HUES48 (cell line): ENCODE data around the gene MIF.
"Not testable (repeated sequence)": the region's sequence is repeated elsewhere in the genome, so short reads cannot be mapped to it uniquely, and the experiment has no call there.

Experiments used
- H3K27ac ChIP-seq: one replicate; pipeline ENCODE4 v1.7.0; 2013; ENCODE audit warnings: low read depth, low read length, inconsistent platforms
- H3K27me3 ChIP-seq: 2 replicates; pipeline ENCODE4 v1.6.1; 2013; ENCODE audit warnings: mild to moderate bottlenecking, low read length; ENCODE audit not compliant: control insufficient read depth, insufficient read depth
- H3K36me3 ChIP-seq: 2 replicates; pipeline ENCODE4 v1.6.1; 2013; ENCODE audit warnings: low read length; ENCODE audit not compliant: control insufficient read depth, insufficient read depth
- H3K4me1 ChIP-seq: 2 replicates; pipeline ENCODE4 v1.6.1; 2013; ENCODE audit warnings: mild to moderate bottlenecking, low read length; ENCODE audit not compliant: control insufficient read depth, insufficient read depth
- H3K4me3 ChIP-seq: 2 replicates; pipeline ENCODE4 v1.5.1; 2013; ENCODE audit warnings: mild to moderate bottlenecking, low read depth, low read length
- H3K9ac ChIP-seq: 2 replicates; pipeline ENCODE4 v1.6.1; 2013; ENCODE audit warnings: mild to moderate bottlenecking, low read depth, low read length, moderate library complexity
- H3K9me3 ChIP-seq: 2 replicates; pipeline ENCODE4 v1.6.1; 2013; ENCODE audit warnings: low read length; ENCODE audit not compliant: control insufficient read depth, insufficient read depth

Gene MIF

GRCh38 chr22:23857606-23858483 is 36.3 kb upstream of the MIF start, which contains the start of gene SLC2A11:
TSS of gene SLC2A11 (plus strand) at chr22:23857875. CDS start at chr22:23858000, 125 bp downstream.
- Histone ChIP-seq H3K4me1 (peaks cover 11% of the 10 kb centered on the region), H3K9ac (peak within 1 kb of the TSS; percentile 57), H3K4me3 (peak within 1 kb of the TSS; percentile 79), H3K9me3 (no peaks in the 10 kb centered on the region), H3K36me3 (peaks cover 1% of the 10 kb centered on the region; the same call in 1 of the 2 replicates), H3K27ac (peak within 1 kb of the TSS; percentile 88), H3K27me3 (no peaks in the 10 kb centered on the region)

- H3K4me3 ChIP-seq = peak overlapping the region; percentile 79
- H3K36me3 ChIP-seq = peaks cover 6% of the 10 kb centered on the region
- H3K9ac ChIP-seq = no peak overlapping the region
Measured at GRCh38 chr22:23858484-23858815, 35.7 kb upstream of the MIF start.

GRCh38 chr22:23859201-23859600 is 35.0 kb upstream of the MIF start:
- no peak overlapping the region for H3K4me3 ChIP-seq
- H3K27me3 ChIP-seq = no peaks in the 10 kb centered on the region

More at GRCh38 chr22:23858484-23858815, 35.7 kb upstream of the MIF start:
- Histone ChIP-seq H3K9me3 (no peaks in the 10 kb centered on the region), H3K27me3 (no peaks in the 10 kb centered on the region), H3K27ac (peak overlapping the region; percentile 88), H3K4me1 (peaks cover 11% of the 10 kb centered on the region)

GRCh38 chr22:23860187-23860586 is 34.0 kb upstream of the MIF start:
- not testable (repeated sequence) for H3K27me3 ChIP-seq, H3K27ac ChIP-seq, H3K36me3 ChIP-seq, H3K4me3 ChIP-seq, H3K9ac ChIP-seq, H3K9me3 ChIP-seq
- H3K4me1 ChIP-seq = peaks cover 11% of the 10 kb centered on the region

More at GRCh38 chr22:23859201-23859600, 35.0 kb upstream of the MIF start:
- Histone ChIP-seq H3K9ac (no peak overlapping the region), H3K36me3 (peaks cover 6% of the 10 kb centered on the region), H3K4me1 (peaks cover 11% of the 10 kb centered on the region), H3K9me3 (no peaks in the 10 kb centered on the region), H3K27ac (no peak overlapping the region)

- Histone ChIP-seq H3K27ac (no peak overlapping the region), H3K9ac (no peak overlapping the region), H3K27me3 (no peaks in the 10 kb centered on the region), H3K4me3 (no peak overlapping the region), H3K9me3 (no peaks in the 10 kb centered on the region), H3K36me3 (peaks cover 9% of the 10 kb centered on the region), H3K4me1 (peaks cover 5% of the 10 kb centered on the region)
Measured at GRCh38 chr22:23862103-23862502, 32.1 kb upstream of the MIF start.

GRCh38 chr22:23864499-23865154 is 29.6 kb upstream of the MIF start:
- H3K4me1 ChIP-seq, H3K4me3 ChIP-seq, H3K27ac ChIP-seq, H3K27me3 ChIP-seq, H3K9ac ChIP-seq, H3K9me3 ChIP-seq: not testable (repeated sequence)
- H3K36me3 ChIP-seq = peaks cover 30% of the 10 kb centered on the region

- Histone ChIP-seq H3K36me3 (peaks cover 31% of the 10 kb centered on the region), H3K4me3 (no peak overlapping the region), H3K4me1 (no peaks in the 10 kb centered on the region), H3K9ac (no peak overlapping the region), H3K27ac (no peak overlapping the region), H3K27me3 (no peaks in the 10 kb centered on the region), H3K9me3 (no peaks in the 10 kb centered on the region)
Measured at GRCh38 chr22:23868580-23868979, 25.6 kb upstream of the MIF start.

- Histone ChIP-seq H3K27ac (no peak overlapping the region), H3K9me3 (no peaks in the 10 kb centered on the region), H3K4me1 (no peaks in the 10 kb centered on the region), H3K36me3 (peaks cover 41% of the 10 kb centered on the region), H3K9ac (no peak overlapping the region), H3K27me3 (no peaks in the 10 kb centered on the region), H3K4me3 (no peak overlapping the region)
Measured at GRCh38 chr22:23874871-23875270, 19.3 kb upstream of the MIF start.

- Histone ChIP-seq H3K4me1 (no peaks in the 10 kb centered on the region), H3K4me3 (no peak overlapping the region), H3K9me3 (no peaks in the 10 kb centered on the region), H3K9ac (no peak overlapping the region), H3K27ac (no peak overlapping the region), H3K27me3 (no peaks in the 10 kb centered on the region), H3K36me3 (peaks cover 37% of the 10 kb centered on the region)
Measured at GRCh38 chr22:23875801-23876200, 18.4 kb upstream of the MIF start.

- Histone ChIP-seq H3K4me1 (no peaks in the 10 kb centered on the region), H3K27ac (no peak overlapping the region), H3K36me3 (peaks cover 37% of the 10 kb centered on the region), H3K9me3 (no peaks in the 10 kb centered on the region), H3K4me3 (no peak overlapping the region), H3K27me3 (no peaks in the 10 kb centered on the region), H3K9ac (no peak overlapping the region)
Measured at GRCh38 chr22:23877566-23877965, 16.6 kb upstream of the MIF start.

GRCh38 chr22:23878219-23878618 is 16.0 kb upstream of the MIF start:
- no peak overlapping the region for H3K27ac ChIP-seq
- no peaks in the 10 kb centered on the region for H3K4me1 ChIP-seq
- H3K9me3 ChIP-seq = no peaks in the 10 kb centered on the region
- peaks cover 37% of the 10 kb centered on the region for H3K36me3 ChIP-seq
- H3K27me3 ChIP-seq = no peaks in the 10 kb centered on the region
- no peak overlapping the region for H3K9ac ChIP-seq
- H3K4me3 ChIP-seq = no peak overlapping the region
